ENCODE measurements around the gene NRXN2.

The NRXN2 gene

GRCh38 chr11:64724863-64725532, 2.0 kb upstream of the NRXN2 start:
- no peak for FAIRE-seq
- no peak for DNase-seq (ENCODE audit: insufficient read length, low spot score)

GRCh38 chr11:64723907-64724862, 1.2 kb upstream of the NRXN2 start:
- DNase-seq (ENCODE audit: insufficient read length, low spot score) = no peak
- no peak for FAIRE-seq

GRCh38 chr11:64722141-64723065, 594 bp downstream of the NRXN2 start:
- FAIRE-seq (no peak), DNase-seq (ENCODE audit: insufficient read length, low spot score) (no peak)

GRCh38 chr11:64721359-64721699, 1.7 kb downstream of the NRXN2 start:
- no peak for FAIRE-seq
- no peak for DNase-seq (ENCODE audit: insufficient read length, low spot score)

- DNase-seq (ENCODE audit: insufficient read length, low spot score) (no peak), FAIRE-seq (no peak)
Measured at GRCh38 chr11:64720640-64721358, 2.2 kb downstream of the NRXN2 start.

DNA sequence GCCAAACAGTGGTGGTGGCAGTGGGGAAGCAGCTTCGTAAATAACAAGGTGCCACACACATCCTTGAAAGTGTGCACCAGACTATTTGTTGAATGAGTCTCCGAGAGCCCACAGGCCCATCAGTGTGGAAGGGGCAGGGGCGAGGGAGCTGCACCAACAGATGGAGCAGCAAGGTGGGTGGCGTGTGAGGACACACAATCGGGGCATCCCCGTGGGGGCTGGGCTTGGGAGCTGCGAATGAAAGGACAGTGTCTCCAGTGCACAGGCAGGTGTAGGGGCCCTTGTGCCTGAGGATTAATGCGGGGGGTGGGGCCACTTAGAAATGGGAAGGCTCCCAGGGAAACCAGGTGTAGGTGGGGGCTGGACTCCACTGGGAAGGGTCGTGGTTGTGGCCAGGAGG, 2.8 kb downstream of the NRXN2 start:
- DNase-seq (ENCODE audit: insufficient read length, low spot score) (no peak), FAIRE-seq (no peak)

DNA sequence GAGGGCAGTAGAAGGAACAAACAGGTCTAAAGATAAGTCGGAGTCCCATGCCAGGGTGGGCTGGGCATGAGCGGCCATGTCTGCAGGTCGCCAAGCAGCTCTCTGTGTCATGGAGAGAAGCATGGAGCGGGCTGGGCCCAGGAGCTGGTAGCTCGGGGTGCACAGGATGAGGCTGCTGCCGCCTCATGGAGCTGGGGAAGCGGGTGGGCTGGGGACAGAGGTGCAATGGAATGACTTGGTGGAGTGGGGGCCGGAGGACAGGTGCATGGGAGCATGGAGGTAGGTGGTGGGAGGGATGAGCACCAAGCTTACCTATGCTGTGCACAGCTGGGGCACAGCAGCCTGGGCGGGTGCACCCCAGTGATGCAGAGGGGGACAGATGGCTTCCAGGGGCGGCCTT, 3.6 kb downstream of the NRXN2 start:
- no peak for DNase-seq (ENCODE audit: insufficient read length, low spot score)
- no peak for FAIRE-seq

DNA sequence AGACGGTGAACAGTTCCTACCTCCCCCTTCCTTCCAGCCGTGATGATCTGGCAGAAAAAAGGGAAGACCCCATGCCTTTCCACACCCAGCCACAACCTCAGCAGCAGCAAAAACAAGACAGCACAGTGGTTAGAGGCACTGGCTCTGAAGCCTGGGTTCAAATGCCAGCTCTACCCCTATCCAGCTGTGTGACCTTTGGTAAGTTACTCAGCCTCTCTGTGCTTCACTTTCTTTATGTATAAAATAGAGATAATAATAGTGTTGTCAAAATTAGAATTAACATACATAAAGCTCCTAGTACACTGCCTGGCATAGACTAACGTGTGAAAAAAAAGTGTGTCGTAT, 4.2 kb downstream of the NRXN2 start:
- FAIRE-seq = no peak
- no peak for DNase-seq (ENCODE audit: insufficient read length, low spot score)

DNA sequence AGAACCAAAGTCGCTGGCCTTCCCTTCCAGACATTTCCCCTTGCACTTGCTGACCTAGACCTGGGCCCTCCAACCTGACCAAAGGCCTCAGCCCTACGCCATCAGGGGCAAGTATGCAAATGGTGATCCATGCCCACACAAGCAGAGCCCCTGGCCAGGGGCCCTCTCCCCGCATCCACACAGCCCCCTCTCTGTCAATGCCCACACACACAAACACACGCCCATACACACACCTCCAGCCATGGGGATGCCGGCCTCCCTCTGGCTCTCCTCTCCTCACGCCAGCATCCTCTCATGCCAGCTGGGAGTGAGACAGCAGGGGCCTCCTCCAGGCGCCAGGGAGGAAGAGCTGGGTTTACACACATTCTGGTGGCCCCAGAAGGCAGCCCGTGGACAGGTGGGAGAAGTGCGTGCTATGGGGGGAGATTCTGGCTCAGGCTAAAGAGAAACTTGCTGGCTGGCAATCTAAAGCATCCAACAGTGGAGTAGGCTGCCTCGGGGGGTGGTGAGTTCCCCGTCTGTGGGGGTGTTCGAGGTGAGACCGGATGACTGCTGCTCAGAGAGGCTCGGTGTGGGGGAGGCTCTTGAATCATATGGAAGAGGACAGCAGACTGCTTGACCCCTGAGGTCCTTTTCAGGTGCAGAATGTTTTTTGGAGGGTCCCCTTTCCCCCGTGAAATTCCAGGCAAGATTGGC, 4.8 kb downstream of the NRXN2 start:
- no peak for FAIRE-seq
- no peak for DNase-seq (ENCODE audit: insufficient read length, low spot score)

DNA sequence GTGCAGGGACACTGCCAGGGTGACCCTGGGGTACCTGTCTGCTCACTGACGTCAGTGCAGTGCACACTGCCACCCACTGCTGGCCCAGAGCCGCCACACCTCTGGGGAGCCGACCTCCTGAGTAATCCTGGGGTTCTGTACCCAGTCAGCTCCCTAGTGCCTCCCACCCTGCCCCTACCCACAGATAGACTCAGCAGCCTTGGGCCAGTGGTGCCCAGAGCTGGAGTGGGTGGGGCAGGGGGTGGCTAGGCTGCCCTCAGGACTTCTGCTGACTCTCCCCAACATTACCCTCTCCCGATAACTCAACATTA, 5.8 kb downstream of the NRXN2 start:
- FAIRE-seq = no peak
- DNase-seq (ENCODE audit: insufficient read length, low spot score) = no peak

DNA sequence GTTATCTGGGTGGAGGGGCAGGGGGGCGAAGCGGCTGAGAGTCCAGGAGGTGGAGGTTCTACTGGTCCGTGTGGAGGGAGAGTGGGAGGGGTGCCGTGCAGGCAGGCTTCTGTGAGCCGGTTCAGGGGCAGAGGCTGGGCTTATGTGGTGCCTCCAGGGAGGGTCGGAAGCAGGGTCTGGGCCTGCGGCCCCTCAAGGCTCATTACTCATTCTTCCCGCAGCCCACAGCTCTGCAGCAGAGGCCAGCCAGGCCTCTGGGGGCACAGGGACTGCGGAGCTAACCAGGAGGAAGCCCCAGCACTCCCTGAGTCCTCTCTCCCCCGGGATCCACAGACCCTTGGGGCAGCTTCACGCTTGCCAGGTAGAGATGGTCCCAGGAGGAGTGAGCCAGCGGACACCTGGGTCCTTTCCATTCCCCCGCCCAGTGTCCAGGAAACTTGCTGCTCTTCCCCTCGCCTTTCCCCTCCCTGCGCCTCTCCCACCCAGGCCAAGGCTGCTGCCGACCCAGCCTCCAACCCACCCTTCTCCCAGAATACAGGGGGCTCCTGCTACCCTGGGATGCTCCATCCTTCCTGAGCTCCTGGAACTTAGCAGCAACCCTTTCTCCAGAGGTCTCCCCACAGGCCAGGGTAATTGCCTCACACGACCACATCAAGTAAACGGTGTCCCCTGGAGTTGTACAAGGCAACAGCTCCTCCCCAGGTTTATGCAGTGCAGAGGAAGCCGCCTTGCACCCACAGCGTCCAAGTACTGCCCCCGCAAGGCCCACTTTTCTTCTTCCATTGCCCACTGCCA, 6.3 kb downstream of the NRXN2 start:
- no peak for FAIRE-seq
- DNase-seq (ENCODE audit: insufficient read length, low spot score) = no peak

DNA sequence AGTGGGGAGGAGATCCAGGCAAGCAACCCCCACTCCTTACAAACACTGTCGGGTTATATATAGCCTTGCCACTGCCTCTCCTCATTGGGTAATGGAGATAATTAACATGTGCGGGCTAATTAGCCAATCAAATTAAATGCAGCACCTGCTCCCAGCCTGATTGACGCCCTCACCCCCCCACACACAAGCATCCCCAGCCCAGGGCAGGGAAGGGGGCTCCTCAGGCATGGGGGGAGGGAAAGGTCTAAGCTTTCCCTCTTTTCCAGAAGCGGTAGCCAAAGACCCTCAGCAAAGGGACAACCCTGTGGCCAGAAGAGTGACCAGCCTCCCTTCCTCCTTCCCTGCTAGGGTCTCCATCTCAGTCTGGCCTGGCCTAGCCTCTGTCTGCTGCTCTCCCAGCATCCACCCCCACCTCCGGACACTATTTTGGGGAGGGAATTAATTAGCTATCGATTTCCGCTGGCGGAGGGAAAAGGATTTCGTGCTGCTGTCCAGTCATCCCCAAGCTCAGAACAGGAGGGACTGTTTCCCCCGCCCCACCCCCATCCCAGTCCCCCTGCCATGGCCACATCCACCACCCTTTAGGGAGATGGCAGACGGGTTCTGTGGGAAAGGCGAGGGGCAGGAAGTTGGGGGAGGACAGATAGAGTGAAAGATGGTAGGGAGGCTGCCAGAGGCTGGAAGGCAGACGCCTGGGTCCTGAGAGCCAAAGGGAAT, 7.1 kb downstream of the NRXN2 start:
- no peak for DNase-seq (ENCODE audit: insufficient read length, low spot score)
- no peak for FAIRE-seq

GRCh38 chr11:64715110-64715509, 7.9 kb downstream of the NRXN2 start:
- FAIRE-seq (no peak), DNase-seq (ENCODE audit: insufficient read length, low spot score) (no peak)

DNA sequence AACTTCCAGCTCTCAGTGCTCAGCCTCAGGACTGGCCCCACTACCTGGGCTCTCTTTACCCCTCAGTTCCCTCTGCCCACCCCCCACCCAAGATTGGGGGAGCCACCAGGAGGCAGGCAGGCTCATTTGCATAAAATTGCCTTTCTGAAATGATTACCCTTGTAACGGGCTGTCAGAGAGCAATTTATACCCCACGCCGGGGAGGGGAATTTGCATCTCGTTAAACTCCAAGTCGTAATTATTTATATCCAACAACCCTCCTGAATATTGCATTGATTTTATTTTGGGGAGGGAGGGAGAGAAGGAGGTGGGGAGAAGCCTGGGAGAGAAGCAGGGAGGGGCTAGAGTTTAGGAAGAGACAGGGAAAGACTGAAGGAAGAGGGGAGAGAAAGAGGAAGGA, 8.3 kb downstream of the NRXN2 start:
- DNase-seq (ENCODE audit: insufficient read length, low spot score) (no peak), FAIRE-seq (no peak)

- FAIRE-seq = no peak
- no peak for DNase-seq (ENCODE audit: insufficient read length, low spot score)
Measured at GRCh38 chr11:64713781-64714363, 9.1 kb downstream of the NRXN2 start.

DNA sequence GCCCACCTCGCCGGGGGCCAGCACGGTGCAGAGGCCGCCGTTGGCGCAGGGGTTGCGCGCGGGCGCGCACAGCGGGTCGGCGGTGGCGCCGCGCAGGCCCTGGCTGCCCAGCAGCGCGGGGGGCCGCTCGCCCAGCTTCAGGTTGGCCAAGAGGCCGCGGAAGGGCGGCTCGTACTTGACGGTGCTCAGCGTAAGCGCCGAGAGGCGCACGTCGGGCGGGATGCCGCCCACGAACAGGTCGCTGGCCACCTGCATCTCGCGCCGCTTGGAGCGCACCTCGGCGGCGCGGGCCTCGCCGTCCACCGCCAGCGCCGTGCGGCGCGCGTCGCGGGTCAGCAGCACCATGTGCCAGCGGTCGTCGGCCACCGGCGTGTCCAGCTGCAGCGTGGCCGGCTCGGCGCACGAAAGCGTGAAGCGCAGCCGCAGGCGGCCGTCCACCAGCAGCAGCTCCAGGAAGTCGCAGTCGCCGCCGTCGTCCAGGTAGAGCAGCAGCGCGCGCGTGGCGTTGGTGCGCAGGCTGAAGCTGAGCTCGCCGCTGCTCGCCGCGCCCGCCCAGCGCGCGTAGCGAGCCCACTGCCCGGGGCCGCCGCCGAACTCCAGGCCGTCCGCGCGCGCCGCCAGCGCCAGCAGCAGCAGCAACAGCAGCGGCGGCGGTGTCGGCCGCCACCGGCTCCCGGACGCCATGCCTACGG, 9.8 kb downstream of the NRXN2 start:
- no peak for DNase-seq (ENCODE audit: insufficient read length, low spot score)
- peak; percentile 74 for FAIRE-seq

- FAIRE-seq (no peak), DNase-seq (ENCODE audit: insufficient read length, low spot score) (no peak)
Measured at GRCh38 chr11:64712430-64713015, 10.5 kb downstream of the NRXN2 start.
